ENCODE measurements around the gene GATA2.

GATA2 gene

GRCh38 chr3:128508852-128509251 lies 15.9 kb upstream of the GATA2 start:
- no peak for TF ChIP-seq CTCF (IDR thresholded peaks at IDR 0.05; ENCODE audit: low read depth, low read length)
- in situ Hi-C loops (cut with HindIII; ENCODE audit: low sequenced_read_pairs) = no loop called here
- no peak overlapping the region for H3K4me3 ChIP-seq (ENCODE audit: low read depth, low read length)
- DNase-seq (ENCODE audit: low read depth, low spot score) = no peak

- in situ Hi-C loops (cut with HindIII; ENCODE audit: low sequenced_read_pairs) = no loop called here
- DNase-seq (ENCODE audit: low read depth, low spot score) = no peak
- H3K4me3 ChIP-seq (ENCODE audit: low read depth, low read length) = no peak overlapping the region
- no peak for TF ChIP-seq CTCF (IDR thresholded peaks at IDR 0.05; ENCODE audit: low read depth, low read length)
Observed at GRCh38 chr3:128506754-128507153, 13.8 kb upstream of the GATA2 start.

- no peak overlapping the region for H3K4me3 ChIP-seq (ENCODE audit: low read depth, low read length)
- in situ Hi-C loops (cut with HindIII; ENCODE audit: low sequenced_read_pairs) = no loop called here
- TF ChIP-seq CTCF (IDR thresholded peaks at IDR 0.05; ENCODE audit: low read depth, low read length) = no peak
- no peak for DNase-seq (ENCODE audit: low read depth, low spot score)
Observed at GRCh38 chr3:128505771-128506170, 12.8 kb upstream of the GATA2 start.

- DNase-seq (ENCODE audit: low read depth, low spot score) = no peak
- no peak for TF ChIP-seq CTCF (IDR thresholded peaks at IDR 0.05; ENCODE audit: low read depth, low read length)
- H3K4me3 ChIP-seq (ENCODE audit: low read depth, low read length) = no peak overlapping the region
- in situ Hi-C loops (cut with HindIII; ENCODE audit: low sequenced_read_pairs) = no loop called here
Observed at GRCh38 chr3:128504963-128505730, 12.1 kb upstream of the GATA2 start.

- no peak overlapping the region for H3K4me3 ChIP-seq (ENCODE audit: low read depth, low read length)
- TF ChIP-seq CTCF (IDR thresholded peaks at IDR 0.05; ENCODE audit: low read depth, low read length) = no peak
- in situ Hi-C loops (cut with HindIII; ENCODE audit: low sequenced_read_pairs) = no loop called here
- no peak for DNase-seq (ENCODE audit: low read depth, low spot score)
Observed at GRCh38 chr3:128504533-128504915, 11.5 kb upstream of the GATA2 start.

- no peak for TF ChIP-seq CTCF (IDR thresholded peaks at IDR 0.05; ENCODE audit: low read depth, low read length)
- no peak for DNase-seq (ENCODE audit: low read depth, low spot score)
- in situ Hi-C loops (cut with HindIII; ENCODE audit: low sequenced_read_pairs) = no loop called here
- no peak overlapping the region for H3K4me3 ChIP-seq (ENCODE audit: low read depth, low read length)
Observed at GRCh38 chr3:128503751-128504532, 10.9 kb upstream of the GATA2 start.

Measured in astrocyte of the spinal cord (primary cell).